ENCODE results near the gene GPRC5B. TPM values are rescaled to one million over a fixed set of nuclear protein-coding genes. Genes with fewer than 3 reads are reported as not detected.

GPRC5B gene
- total RNA-seq, 1 donor from 2014 or later: 83.7 TPM

DNA sequence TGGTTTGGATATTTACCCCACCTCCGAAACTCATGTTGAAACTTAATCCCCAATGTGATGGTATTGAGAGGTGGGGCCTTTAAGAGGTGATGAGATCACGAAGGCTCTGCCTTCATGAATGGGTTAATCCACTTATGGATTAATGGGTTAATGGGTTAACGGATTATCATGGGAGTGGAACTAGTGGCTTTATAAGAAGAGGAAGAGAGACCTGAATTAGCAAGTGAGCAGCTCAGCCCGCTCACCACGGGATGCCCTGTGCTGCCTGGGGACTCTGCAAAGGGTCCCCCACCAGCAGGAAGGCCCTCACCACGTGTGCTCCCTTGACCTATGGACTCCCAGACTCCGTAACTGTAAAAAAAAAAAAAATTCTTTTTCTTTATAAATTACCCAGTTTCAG is 16.5 kb upstream of the GPRC5B start:
- DNase-seq: no peak
- intact Hi-C loops (cut with DNase I): no loop called here
- ATAC-seq (ENCODE audit: poor library complexity): no peak

- DNase-seq (no peak), ATAC-seq (ENCODE audit: poor library complexity) (no peak)
- intact Hi-C loops (cut with DNase I): no loop called here
Measured at GRCh38 chr16:19899605-19899955, 14.9 kb upstream of the GPRC5B start.

GRCh38 chr16:19898924-19899604 is 14.4 kb upstream of the GPRC5B start:
- ATAC-seq (ENCODE audit: poor library complexity): peak; percentile 65
- no peak for DNase-seq
- intact Hi-C loops (cut with DNase I): no loop called here

GRCh38 chr16:19898166-19898565 is 13.5 kb upstream of the GPRC5B start:
- ATAC-seq (ENCODE audit: poor library complexity): no peak

DNA sequence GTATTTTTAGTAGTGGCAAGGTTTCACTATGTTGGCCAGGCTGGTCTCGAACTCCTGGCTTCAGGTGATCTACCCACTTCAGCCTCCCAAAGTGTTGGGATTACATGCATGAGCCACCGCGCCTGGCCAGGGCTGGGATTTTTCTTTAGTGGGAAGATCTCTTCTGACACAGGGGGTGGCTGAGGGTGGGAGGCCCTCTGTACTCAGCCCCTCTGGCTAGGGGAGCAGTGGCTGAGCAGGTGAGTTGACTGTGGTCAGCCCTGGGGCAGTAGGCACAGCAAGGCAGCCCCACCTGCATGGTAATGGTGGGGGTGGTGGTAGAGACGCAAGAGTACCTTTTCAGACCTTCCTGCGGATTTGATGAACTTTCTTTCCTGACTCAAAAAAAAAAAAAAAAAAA is 12.3 kb upstream of the GPRC5B start:
- ATAC-seq (ENCODE audit: poor library complexity): no peak
- DNase-seq: no peak
- intact Hi-C loops (cut with DNase I): no loop called here

More at GRCh38 chr16:19898166-19898565, 13.5 kb upstream of the GPRC5B start:
- DNase-seq: no peak
- intact Hi-C loops (cut with DNase I): no loop called here

GRCh38 chr16:19894586-19894985 is 9.9 kb upstream of the GPRC5B start:
- intact Hi-C loops (cut with DNase I): no loop called here
- ATAC-seq (ENCODE audit: poor library complexity): no peak
- no peak for DNase-seq

- no peak for DNase-seq
- no peak for ATAC-seq (ENCODE audit: poor library complexity)
- intact Hi-C loops (cut with DNase I): no loop called here
Measured at GRCh38 chr16:19892902-19893301, 8.3 kb upstream of the GPRC5B start.

DNA sequence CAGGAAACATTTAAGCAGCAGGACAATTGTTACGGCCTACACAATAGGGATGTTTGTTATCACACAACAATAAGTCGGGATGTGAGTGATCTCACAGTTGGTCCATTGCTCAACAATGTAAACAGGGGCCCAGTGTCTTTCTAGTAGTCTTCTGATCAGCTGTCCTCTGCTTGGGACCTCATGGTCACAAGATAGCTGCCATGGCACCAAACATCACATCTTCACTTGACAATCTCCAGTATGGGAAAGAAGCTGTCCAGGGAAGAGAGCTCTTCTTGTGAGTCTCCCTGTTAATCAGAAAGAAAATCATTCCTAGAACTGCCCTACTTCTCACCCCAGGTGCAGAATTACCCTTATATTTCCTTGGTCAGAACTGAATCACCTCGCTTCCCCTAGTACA is 6.3 kb upstream of the GPRC5B start:
- ATAC-seq (ENCODE audit: poor library complexity) (no peak), DNase-seq (no peak)
- intact Hi-C loops (cut with DNase I): no loop called here

- no peak for DNase-seq
- intact Hi-C loops (cut with DNase I): loop anchor here (10.0 kb wide), 2 partner anchors 244 to 824 kb away; partner anchors contain the start of gene COQ7
- no peak for ATAC-seq (ENCODE audit: poor library complexity)
Measured at GRCh38 chr16:19888834-19889233, 4.2 kb upstream of the GPRC5B start.

GRCh38 chr16:19886073-19886941 is 1.7 kb upstream of the GPRC5B start:
- DNase-seq: peak; percentile 85
- intact Hi-C loops (cut with DNase I): loop anchor here (2.0 to 10.0 kb wide), 3 partner anchors 242 to 822 kb away; partner anchors contain the start of gene COQ7
- peak; percentile 60 for ATAC-seq (ENCODE audit: poor library complexity)

GRCh38 chr16:19885451-19886072 is 914 bp upstream of the GPRC5B start:
- intact Hi-C loops (cut with DNase I): loop anchor here (2.0 to 10.0 kb wide), 3 partner anchors 241 to 821 kb away; partner anchors contain the start of gene COQ7

GRCh38 chr16:19883966-19884485 is 622 bp downstream of the GPRC5B start:
- ATAC-seq (ENCODE audit: poor library complexity) (peak; percentile 50), DNase-seq (no peak)
- intact Hi-C loops (cut with DNase I): loop anchor here (10.0 kb wide), 2 partner anchors 239 to 819 kb away; partner anchors contain the start of gene COQ7

More at GRCh38 chr16:19885451-19886072, 914 bp upstream of the GPRC5B start:
- DNase-seq (peak; percentile 50), ATAC-seq (ENCODE audit: poor library complexity) (peak; percentile 15)

GRCh38 chr16:19883296-19883965 is 1.2 kb downstream of the GPRC5B start:
- intact Hi-C loops (cut with DNase I): loop anchor here (10.0 kb wide), 2 partner anchors 239 to 819 kb away; partner anchors contain the start of gene COQ7
- DNase-seq: peak; percentile 66

GRCh38 chr16:19882646-19883045 is 2.0 kb downstream of the GPRC5B start:
- no peak for DNase-seq
- ATAC-seq (ENCODE audit: poor library complexity): no peak

More at GRCh38 chr16:19883296-19883965, 1.2 kb downstream of the GPRC5B start:
- peak; percentile 64 for ATAC-seq (ENCODE audit: poor library complexity)

GRCh38 chr16:19882186-19882585 is 2.5 kb downstream of the GPRC5B start:
- intact Hi-C loops (cut with DNase I): loop anchor here (10.0 kb wide), 2 partner anchors 237 to 817 kb away; partner anchors contain the start of gene COQ7
- DNase-seq: no peak
- no peak for ATAC-seq (ENCODE audit: poor library complexity)

More at GRCh38 chr16:19882646-19883045, 2.0 kb downstream of the GPRC5B start:
- intact Hi-C loops (cut with DNase I): loop anchor here (10.0 kb wide), 2 partner anchors 238 to 818 kb away; partner anchors contain the start of gene COQ7

DNA sequence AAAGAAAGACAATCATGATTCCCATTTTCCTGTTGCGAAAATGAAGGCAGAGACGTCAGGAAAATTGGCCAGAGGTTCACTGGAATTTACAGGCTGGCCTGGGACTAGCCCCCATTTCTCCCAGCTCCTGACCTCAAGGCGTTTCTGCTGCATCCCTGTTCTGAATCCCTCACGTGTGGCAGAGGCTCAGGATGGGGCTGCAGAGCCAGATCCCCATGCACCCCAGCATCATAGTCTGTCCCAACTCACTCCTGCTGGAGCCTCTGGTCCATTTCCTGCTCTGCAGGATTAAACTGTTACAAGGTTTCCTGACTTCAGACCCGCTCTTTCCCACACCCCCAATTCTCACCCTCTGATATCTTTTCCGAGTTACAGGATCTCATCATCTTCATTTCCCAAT is 2.9 kb downstream of the GPRC5B start:
- DNase-seq (no peak), ATAC-seq (ENCODE audit: poor library complexity) (no peak)
- intact Hi-C loops (cut with DNase I): loop anchor here (10.0 kb wide), 2 partner anchors 237 to 817 kb away; partner anchors contain the start of gene COQ7

- no peak for DNase-seq
- intact Hi-C loops (cut with DNase I): loop anchor here (10.0 kb wide), 2 partner anchors 236 to 816 kb away; partner anchors contain the start of gene COQ7
- ATAC-seq (ENCODE audit: poor library complexity): no peak
Measured at GRCh38 chr16:19881028-19881427, 3.6 kb downstream of the GPRC5B start.

GRCh38 chr16:19879241-19879792 is 5.3 kb downstream of the GPRC5B start:
- intact Hi-C loops (cut with DNase I): loop anchor here (10.0 kb wide), 1 partner anchor 115 kb away; no protein-coding TSS in a partner anchor
- DNase-seq: no peak

More at GRCh38 chr16:19879241-19879792, 5.3 kb downstream of the GPRC5B start:
- ATAC-seq (ENCODE audit: poor library complexity): peak; percentile 17

Data from Right ventricle myocardium superior (tissue), 1 donor.